CD4-positive, alpha-beta T cell treated with Interleukin-15 for 4 hours (primary cell): ENCODE results near the gene TSPO.
A peak's percentile ranks its signal among the peaks of the same experiment; 100 is the strongest.

Experiments used
- DNase-seq: peaks from one replicate; pipeline ENCODE4 v3.0.0-alpha.2; 2020; ENCODE audit warnings: low spot score

TSPO gene

DNA sequence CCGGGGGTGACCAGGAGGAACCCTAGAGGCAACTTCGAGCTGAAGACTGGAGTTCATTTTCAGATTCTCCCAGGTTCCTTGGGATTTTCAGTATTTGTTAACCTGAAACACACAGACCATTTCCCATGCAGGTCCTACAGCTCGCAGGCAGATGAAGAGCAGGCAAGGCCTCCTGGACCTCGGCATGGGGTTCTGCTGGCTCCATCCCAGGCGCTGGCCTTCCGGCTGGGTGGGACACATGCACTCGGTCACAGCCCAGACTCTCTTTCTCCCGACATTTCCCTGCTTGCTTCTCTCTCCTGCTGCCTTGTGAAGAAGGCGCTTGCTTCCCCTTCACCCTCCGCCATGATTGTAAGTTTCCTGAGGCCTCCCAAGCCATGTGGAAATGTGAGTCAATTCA lies 51.0 kb downstream of the TSPO start:
- no peak for DNase-seq

DNA sequence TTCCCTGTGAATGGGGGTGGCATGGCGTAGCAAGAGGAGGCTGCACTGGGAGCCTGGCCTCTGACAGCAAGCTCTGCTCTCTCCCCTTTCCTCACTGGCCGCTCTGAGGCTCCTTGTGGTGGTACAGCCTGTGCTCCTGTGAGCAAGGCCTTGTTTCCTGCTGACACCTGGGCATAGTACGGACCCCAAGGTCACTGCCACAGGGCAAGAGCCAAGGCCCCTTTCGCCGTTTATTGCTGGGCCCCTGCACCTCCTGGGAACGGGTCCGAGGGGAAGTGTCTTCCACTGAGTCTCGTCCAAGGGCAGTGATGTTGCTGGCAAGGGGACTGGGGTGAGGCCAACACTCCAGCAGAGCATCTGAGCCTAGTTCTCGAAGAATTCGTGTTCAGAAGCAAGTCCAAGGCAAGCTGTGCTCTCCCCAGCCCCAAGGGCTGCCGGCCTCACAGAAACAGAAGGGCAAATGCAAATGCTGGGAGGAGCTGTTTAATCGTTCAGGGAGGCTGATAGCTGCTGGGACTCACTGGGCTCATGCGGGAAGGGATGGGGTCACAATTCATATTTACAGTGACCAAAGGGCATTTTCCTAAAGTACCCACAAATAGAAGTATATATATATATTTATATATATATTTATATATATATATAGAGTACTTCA lies 51.5 kb downstream of the TSPO start:
- no peak for DNase-seq

DNA sequence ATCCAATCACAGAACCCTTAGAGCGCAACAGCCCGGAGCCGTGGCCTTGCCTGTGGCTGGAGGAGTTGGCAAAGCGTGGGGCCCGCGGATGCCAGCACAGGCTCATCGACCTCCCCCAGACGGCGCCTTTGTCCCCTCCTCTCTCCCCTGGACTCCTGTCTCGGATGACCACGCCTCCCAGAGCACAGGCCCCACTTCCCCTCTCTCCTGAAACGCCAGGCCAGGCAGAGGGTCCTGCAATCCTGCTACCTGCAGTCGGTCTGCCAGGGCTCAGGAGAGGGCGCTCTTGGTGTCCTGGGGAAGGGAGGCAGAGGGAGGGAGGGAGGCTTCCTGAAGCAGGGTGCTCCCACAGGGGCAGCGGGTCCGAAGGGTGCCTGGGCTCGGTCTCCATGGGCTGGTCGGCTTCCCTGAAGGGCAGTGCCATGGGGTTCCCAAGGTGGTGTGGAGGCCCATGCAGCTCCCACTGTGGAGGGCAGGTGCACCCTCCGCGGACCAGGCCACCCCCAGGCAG lies 52.2 kb downstream of the TSPO start:
- no peak for DNase-seq

DNA sequence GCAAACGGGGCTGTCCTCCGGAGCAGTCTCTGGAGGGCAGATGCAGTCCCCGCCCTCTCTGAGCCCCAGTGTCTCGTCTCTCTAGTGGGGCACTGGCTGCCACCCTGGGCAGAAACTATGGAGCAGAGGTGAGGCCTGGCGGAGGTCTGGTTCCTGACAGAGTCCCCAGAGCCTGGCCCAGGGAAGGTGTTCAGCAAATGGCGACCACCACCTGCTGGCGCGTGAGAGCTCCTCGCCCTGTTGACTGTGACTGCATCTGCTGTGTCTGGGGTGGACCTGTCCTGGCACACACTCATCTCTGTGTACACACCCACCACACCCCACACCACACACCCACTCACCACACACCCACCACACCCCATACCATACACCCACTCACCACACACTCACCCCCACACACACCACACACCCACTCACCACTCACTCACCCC lies 53.9 kb downstream of the TSPO start:
- DNase-seq, result peak; percentile 23

DNA sequence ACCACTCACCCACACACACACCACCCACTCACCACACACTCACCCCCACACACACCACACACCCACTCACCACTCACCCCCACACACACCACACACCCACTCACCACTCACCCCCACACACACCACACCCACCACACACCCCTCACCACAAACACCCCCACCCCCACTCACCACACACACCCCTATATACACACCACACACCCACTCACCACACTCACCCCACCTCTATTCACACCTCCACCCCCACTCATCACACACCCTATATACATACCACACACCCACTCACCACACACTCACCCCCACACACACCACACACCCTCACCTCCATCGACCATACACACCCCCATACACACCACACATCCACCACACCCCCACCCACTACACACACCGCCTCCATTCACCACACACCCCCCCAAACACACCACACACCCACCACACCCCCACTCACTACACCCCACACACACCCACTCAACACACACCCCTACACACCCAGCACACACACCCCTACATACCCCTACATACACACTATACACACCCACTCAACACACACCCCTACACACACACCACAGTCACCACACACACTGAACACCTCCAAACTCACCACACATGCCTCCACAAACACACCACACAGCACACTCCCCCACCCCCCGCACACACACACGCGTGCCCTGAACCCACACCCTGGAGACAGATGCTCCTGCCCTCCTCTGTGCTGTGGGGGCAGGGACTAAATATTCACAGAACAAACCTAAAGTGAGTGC lies 54.6 kb downstream of the TSPO start:
- DNase-seq, result peak; percentile 28

DNA sequence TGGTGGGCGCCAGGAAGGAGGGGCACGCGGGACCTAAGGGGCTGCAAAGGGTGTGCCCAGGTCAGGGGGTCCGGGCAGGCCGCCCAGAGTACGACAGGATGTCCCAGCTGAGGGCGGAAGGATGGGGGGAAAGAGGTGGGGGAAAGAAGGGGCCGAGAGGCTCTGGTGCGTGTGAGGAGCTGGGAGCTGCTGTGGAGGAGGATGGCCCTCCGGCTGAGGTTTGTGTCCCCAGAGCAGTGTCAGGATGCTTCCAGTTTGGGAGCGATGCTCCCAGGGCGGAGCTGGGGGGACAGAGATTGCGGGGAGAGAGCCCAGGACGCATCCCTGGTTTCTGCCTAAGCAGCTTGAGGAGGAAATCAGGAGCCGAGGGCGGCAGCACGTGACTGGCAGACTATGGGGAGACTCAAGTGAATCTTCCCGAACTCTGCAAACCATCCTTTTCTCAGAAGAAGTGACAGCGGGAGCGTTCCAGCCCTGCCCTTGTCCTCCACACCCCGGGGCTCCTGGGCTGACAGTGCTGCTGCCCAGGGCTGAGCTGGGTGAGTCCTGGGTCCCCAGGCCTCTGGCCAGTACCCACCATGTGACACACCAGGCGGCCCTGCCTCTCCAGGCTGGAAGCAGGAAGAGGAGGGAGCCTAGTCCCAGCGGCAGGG lies 55.3 kb downstream of the TSPO start:
- no peak for DNase-seq

DNA sequence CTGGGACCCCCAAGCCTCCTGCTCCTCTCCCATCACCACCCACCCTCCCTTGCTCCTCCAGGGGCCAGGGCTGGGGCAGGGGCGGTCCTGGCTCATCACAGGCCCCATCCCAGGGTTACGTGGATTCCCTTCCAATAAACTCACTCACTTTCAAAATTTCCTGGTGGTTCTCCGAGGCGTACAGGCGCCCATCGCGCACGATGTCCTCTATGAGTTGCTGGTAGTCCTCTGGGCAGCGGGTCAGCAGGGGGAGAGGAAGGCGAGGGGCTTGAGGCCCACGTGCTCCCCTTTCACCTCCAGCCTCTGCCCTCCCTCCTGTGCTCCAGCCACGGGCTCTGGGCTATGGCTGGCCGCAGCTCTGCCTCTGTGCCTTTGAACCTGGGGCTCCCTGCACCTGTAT lies 56.0 kb downstream of the TSPO start:
- no peak for DNase-seq

DNA sequence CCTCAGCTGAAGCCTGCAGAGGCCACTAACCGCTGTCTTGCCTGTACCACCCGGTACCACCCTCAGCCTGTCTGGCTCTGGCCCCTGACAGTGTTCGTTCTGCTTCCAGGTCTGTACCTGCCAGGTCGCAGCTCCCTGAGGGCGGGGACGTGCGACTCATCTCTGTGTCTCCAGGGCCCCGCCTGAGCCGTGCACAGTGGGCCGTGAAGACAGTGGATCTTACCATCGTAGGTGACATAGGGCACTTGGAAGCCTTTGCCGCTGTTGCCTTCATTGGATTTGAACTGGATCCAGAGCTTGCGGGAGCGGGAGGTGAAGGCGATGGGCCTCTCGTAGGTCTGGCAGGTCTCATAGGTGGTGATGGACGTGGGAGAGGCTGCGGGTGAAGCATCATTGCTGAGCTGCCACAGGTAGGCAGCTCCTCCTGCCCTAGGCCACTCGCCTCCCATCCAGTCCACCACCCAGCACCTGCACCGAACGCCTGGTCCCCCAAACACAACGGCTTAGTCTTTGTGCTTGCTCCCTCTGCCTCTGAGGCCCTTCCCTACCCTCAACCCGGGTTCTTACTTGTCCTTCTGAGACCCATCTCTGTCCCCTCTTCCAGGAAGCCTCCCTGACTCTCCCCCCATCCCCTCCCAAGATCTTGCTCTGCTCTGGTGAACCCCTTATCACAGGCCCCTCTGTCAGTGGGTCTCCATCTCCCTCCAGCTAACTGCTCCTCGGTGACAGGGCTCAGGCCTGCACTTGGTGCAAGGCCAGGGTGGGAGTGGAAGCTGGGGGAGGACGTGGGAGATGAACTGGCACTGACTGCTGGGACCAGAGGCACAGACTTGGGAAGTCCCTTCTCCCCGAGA lies 56.7 kb downstream of the TSPO start:
- no peak for DNase-seq

DNA sequence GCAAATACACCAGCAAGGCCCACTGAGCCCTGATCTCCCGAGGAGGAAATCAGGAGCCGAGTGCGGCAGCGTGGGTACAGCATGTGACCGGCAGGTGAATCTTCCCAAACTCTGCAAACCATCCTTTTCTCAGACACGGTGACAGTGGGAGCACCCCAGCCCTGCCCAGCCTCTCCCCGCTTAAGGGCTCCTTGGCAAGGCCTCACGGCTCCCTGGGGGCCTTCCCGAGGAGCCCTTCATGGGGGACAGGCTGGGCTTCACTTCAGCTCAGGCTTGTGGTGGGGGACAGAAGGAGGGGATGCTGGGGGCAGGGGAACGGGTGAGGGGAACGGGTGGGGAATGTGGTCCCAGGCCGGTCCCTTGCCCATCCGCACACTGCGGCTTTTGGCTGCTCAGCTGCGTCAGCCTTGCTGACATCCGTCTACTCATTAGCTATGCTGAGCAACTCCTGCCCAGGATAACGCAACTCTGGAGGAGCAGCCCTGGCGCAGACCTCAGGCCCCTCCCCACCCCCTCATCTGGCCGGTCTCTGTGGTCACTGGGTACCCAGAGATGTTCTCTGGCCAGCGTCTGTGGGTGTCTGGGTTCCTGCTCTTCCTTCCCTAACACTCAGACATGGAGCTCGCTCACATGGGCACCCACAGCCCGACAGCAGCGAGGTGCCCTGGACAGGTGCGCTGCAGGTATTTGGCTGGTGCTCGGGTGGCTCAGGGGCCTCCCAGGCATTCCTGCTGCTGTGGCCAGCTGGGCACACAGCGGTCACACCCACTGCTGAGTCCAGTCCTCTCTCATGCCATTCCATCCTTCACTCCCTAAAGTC lies 57.6 kb downstream of the TSPO start:
- no peak for DNase-seq

DNA sequence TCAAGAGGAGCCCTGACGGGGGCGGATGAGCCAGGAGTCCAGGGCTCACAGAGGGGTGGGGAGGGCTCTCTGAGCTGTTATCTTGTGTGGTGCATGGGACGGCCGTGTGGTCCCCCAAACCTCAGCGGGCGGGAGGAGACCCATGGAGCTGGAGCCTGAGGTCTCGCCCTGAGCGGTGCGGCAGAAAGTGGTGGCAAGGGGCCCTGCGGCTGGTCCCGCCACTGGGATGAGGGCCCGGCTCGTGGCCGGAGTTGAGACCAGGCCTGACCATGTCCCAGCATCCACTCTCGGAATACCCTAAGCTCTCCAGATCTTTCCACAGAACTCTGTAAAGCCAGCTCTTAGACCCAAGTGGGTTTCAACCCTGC lies 58.1 kb downstream of the TSPO start:
- no peak for DNase-seq

DNA sequence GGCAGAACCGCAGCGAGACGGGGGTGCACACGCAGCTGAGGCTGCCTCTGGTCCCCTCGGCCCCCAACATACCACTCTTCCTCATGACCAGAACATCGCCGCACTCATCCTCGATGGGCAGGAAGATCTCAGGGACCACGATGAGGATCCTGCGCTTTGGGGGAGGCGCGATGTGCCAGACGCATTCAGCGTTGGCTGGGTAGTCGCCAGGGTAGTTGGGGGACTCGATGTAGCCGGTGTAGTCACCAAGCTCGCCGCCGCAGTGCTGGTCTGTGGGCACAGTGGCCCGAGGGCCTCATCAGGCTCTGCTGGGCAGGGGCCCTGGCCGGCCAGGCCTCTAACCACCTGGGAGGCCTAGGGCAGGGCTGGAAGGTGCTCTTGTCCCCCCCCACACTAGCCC lies 58.6 kb downstream of the TSPO start:
- no peak for DNase-seq

DNA sequence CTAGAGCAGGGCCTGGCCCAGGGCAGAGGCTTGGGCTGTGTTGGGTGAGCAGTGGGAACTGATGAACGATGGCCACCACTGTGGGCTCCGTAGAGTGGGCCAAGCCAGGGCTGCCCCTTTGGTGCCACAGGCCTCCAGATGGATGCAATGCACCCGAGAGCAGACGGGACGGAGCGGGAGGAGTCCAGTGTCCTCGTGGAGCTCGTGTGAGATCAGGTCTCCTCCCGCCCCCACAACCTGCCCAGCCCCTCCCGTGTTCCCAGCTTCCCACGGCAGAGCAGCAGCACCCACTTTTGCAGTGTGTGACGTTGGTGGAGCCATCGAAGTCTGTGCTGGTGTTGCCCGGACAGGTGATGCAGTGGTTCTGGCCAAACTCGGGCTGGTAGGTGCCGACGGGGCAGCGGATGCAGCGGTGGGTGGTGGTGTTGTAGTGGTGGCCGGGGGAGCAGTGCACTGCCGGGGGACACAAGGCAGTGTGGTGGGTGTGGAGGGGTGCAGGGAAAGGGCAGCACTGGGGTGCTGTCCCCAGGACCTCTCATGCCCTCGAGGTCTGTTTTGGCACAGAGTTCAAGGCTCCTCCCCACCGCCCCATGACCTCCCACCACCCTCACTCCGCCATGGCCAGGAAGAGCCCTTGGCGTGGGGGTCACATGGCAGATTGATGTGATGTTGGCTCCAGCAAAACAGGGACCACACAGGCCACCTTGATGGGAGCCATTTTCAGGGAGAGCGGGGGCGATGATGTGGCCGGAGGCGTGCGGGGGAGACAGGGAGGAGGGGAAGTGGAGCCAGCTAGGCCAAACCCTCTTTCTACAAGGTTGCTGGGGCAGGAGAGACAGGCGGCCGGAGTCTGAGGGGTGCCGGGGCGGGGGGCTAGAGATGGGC lies 59.5 kb downstream of the TSPO start:
- DNase-seq, result no peak

DNA sequence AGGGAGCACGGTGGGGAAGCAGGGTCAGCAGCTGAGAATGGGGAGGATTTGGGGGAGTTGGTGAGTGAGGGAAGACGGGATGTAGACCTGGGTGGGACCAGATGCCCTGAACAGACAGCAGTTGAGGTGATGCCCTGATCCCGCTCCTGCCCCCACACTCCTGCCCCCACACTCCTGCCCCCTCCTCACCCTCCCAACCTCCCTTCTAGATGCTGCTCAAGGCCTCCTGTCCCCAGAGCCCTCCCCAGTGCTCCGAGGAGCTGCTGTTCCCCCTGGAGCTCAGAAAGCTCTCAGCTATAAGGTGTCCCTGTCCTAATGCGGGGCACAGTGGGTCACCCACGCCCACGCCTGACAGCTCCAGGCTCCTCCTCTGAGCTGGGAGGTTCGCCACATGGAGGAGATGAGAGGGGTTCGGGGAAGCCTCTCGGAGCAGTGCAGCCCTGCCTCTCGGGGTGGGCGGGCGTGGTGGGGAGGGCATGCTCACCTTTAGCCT lies 60.6 kb downstream of the TSPO start:
- no peak for DNase-seq

DNA sequence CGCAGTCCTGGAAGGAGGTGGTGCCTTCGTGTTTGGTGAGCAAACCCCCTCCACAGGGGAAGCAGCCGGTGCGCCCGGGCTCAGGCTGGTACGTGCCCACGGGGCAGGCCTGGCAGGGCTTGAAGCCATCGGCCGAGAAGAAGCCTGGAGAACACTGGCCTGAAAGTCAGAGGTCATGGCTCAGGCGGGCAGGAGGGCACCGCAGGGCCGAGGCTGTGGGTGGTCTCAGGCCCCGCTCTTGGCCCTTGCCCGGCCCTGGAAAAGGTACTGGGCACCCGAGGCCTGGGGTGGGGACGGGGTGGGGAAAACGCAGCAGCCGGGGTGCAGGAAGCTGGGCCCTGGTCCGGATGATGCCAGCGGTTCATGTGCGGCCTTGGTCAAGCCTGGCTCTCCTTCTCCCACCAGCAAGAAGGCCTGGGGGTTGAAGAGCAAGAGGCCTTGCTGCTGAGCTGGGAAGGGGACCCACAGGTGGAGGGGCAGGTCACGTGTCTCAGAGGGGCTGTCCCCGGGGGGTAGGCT lies 61.1 kb downstream of the TSPO start:
- no peak for DNase-seq
